Stimulated activated CD4-positive, alpha-beta T cell treated with anti-CD3 and anti-CD28 coated beads, Interleukin-2, amount 100 ng/mL, for 4 hours (primary cell): Measurements from ENCODE around the gene CD99.
A peak's percentile ranks its signal among the peaks of the same experiment; 100 is the strongest.
"Not testable (repeated sequence)": the region's sequence is repeated elsewhere in the genome, so short reads cannot be mapped to it uniquely, and the experiment has no call there.

Experiments used
- DNase-seq: peaks from one replicate; pipeline ENCODE4 v3.0.0-alpha.2; 2020; ENCODE audit warnings: low read depth

Gene CD99

DNA sequence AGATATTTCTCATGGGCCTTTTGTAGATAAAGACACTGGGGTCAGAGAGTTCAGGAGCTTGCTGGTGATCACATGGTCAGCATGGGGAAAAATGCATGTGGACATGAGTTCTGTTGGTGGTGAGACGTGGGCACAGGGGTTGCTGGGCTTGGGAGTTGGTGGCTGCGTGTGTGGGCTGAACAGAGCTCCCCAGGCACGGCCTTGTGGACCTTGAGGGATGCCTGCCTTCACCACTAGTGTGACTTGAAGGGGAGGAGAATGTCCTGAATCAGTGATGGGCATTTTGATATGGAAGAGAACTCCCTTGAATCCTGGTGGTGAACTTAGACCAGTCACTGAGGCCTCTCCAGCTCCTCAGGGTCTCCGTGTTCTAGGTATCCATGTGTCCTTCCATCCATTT, 8.9 kb downstream of the CD99 start:
- no peak for DNase-seq

DNA sequence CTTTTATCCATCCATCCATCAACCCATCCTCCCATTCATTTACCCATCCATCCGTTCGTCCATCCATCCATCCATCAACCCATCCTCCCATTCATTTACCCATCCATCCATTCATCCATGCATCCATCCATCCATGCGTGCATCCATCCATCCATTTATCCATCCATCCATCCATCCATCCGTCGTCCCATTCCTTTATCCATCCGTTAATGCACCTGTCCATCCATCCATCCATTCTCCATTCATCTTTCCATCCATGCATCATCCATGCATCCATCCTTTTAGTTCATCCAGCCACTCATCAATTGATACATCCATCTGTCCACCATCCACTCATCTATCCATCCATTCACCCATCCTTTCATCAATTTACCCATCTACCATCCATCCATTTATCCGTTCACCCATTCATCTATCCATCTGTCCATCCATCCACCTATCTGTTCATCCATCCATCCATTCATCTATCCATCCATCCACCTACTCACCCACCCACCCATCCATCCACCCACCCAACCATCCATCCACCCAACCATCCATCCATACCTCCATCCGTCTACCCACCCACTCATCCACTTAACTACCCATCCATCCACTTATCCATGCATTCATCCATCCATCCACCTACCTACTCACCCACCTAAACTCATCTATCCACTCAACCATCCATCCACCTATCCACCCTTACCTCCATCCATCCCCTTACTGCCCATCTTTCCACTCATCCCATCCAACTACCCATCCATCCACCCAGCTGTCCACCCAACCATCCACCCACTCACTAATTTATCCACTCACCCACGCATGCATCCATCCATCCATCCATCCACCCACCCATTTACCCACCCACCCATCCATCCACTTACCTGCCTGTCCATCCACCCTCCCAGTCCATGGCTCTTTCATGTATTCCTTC, 9.6 kb downstream of the CD99 start:
- no peak for DNase-seq

DNA sequence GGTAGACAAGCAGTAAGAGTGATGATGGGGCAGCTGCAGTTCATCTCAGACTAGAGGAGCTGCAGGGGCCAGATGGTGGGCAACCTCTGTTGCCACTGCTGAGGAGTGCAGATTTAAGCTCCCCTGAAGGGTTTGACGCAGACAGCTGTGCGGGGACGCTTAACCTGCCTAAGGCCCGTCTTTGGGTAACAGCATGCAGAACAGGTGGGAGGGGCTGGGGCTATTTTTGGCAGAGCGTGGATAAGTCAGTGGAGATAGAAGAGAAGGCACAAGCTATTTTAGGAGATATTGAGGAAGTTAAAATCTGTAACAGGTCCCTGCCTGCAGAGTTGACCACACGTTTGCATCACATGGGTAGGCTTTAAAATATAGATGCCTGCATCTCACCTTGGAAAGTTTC, 10.5 kb downstream of the CD99 start:
- DNase-seq, result no peak

DNA sequence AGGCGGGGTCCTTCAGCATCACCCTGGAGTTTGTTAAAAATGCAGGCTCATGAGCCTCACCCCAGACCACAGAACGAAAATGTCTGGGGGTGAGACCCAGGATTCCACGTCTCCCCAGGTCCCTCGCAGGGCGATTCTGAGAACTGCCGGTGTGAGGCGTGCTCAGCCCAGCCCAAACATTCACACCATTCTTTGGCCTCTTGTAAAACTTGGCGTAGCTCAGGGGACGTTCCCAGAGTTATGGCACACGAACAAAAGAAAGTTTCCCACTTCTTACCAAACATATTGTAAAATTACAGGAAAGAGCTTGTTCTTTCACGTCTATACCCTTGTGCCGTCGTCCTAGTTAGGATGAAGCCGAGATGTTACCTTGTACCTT, 12.9 kb downstream of the CD99 start:
- no peak for DNase-seq

DNA sequence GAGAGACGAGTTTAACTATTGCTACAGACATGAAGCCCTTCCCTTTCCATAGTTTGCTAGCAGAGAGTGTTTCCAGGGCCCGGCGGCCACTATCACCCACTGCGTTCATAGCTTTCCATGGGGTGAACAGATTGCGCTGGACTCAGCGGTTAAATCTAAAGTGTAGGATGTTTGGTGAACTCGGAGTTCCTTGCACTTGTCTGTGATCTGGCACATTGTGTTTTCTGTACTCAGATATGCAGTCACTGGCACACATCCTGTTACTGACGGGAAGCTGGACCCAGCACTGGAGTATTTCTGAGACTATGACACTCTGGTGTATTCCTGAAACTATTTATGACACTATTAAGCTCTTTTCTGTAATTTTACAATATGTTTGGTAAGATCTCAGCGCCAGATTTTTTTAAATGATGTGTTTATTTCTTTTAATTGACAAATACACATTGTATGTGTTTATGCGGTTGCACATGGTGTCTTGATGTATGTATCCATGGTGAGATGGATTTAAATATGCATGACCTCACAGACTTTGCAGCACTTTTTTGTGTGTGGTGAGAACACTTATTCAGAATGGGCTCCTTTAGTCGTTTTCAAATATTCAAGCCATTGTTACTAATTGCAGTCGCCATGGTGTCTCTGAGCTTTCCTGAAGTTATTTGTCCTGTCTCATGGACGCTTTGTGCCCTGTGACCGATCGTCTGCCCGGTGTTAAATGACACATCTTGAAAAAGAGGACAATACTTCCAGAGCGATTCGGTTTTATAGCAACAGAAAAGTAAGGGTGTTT, 14.1 kb downstream of the CD99 start:
- no peak for DNase-seq

DNA sequence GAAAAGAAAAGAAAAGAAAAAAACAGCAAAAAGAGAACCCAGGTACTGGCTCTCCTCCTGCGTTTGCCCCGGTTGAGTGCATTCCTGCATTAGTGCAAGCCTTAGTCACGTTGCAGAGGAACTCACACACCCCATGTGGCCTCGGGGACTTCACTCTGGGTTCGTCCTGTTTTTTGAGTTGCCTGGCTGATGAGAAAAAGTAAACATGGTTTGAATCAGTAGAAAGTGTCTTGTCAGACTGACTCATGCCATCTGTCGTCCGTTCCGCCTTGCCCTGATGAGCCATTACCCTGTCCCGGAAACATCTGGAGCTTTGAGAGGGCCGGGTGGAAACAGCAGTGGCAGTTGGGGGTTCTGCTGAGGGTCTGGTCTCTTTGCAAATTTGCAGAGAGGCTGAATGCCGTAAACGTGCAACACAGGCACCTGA, 16.3 kb downstream of the CD99 start:
- no peak for DNase-seq

DNA sequence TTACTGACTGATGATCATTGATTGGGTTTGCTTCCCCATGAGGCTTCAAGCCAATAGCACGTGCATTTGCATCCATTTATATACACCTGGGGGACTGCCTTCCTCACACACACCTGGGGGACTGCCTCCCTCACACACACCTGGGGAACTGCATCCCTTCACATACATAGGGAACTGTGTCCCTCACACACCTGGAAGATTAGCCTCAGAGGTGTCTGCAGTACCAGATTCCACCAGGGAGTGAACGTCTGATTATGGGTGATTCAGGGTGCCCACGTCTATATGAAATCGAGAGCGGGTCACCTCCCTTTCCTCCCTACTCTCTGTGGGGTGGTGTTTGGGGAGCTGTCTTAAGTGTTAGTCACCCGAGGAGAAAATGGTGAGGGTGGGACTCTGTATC, 16.9 kb downstream of the CD99 start:
- no peak for DNase-seq

DNA sequence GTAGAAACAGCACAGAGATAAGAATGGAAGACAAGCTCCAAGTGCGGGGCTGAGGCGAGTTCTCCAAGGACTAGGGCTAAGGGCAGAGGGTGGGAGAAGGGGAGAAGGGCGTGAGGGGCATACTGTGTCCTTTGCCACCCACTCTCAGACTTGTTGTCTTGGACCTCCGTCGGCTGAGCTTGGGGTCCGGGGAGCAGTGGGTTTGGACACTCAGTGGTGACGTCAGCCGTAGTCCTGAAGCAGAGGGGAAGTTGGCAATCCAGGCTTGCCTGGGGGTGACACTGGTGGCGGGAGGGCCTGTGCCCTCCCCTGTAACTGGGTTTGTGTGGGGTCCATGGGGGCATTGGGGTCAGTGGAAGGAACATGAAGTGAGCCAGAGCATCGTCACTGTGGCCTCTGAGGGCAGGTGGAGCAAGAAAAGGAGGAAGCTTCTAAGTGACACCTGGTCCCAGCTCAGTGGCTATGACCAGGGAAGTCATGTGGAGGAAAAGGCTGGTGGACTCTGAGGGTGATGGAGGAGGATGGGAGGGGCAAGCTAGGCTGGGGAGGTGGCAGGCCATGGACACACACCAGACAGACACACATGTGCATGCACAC, 17.6 kb downstream of the CD99 start:
- no peak for DNase-seq

DNA sequence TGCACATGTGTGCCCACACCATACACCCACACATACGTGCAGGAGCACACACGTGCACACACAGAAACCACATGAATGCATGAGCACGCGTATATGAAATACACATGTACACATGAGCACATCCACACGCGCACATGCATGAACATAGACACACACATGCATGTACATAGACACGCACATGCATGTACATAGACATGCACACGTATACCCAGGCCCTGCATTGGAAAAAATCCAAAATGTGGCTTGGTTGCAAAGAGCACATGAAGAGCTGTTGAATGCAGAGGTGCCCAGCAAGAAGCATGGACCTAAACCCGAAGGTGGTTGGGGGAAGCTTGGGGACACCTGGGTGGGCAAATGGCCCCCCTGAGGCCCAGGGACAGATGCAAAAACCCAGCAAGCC, 18.5 kb downstream of the CD99 start:
- no peak for DNase-seq

DNA sequence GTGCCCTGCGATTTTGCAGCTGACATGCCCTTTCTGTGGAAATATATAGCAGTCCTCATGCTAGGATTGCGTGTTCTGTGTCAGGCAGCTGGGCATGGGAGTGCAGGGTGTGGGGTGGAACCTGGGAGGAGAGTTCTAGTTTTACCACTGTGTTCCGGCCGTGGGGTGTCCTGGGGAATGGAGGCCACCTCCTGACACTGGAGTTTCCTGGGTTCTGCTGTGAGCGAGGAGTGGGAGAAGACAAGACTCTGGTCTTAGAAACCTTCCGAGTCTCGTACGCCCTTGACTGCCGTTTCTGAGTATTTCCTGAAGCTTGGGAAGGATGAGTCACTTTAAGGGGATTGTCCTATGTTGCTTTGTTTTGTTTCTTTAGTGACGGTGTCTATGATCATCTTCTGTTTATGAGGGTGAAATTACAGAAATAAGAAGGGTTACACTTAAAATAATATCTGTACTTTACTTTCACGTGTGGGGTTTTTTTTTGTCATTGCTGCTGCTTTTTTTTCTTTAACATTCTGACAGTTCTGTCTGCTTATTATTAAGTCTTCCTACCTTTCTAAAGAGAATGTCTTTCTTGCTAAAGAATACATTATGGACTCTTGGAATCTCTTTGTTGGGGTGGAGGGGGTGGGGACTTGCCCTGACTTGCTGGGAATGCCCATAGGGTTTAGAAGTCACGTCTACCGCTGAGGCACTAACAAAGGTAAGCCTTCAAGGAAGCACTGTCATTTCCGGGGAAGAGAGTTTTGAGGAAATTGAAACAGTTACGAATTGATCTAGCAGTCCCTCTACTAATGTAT, 19.1 kb downstream of the CD99 start:
- DNase-seq, result peak; percentile 41

DNA sequence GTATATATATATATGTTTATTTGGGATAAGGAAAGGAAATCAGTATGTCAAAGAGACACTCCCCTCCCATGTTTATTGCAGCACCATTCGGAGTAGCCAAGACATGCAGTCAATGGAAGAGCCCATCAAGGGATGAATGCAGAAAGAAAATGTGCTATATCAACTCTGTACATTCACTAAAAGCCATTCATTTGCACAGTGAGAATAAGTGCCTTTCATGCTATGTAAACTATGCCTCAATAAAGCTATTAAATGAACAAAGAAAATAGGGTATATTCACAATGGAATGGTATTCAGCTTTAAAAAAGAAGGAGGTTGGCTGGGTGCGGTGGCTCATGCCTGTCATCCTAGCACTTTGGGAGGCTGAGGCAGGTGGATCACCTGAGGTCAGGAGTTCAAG, 20.3 kb downstream of the CD99 start:
- DNase-seq, result no peak

DNA sequence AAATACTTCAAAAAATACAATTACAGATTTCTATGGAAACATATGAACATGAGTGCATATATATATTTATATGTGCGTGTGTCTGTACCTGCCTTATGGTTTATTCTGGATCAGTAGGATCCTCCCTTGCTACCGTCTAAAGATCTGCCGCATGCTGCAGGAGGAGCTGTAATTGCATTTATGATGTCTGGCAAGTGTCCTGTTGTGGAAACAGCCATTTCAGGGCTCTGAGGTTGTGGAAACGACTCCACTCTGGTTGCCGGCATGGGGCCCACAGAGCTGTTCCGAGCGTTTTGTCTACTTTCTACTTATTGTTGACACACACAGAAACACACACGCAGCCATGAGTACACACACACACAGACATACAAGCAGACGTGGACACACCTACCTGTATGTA, 21.3 kb downstream of the CD99 start:
- DNase-seq, result no peak

DNA sequence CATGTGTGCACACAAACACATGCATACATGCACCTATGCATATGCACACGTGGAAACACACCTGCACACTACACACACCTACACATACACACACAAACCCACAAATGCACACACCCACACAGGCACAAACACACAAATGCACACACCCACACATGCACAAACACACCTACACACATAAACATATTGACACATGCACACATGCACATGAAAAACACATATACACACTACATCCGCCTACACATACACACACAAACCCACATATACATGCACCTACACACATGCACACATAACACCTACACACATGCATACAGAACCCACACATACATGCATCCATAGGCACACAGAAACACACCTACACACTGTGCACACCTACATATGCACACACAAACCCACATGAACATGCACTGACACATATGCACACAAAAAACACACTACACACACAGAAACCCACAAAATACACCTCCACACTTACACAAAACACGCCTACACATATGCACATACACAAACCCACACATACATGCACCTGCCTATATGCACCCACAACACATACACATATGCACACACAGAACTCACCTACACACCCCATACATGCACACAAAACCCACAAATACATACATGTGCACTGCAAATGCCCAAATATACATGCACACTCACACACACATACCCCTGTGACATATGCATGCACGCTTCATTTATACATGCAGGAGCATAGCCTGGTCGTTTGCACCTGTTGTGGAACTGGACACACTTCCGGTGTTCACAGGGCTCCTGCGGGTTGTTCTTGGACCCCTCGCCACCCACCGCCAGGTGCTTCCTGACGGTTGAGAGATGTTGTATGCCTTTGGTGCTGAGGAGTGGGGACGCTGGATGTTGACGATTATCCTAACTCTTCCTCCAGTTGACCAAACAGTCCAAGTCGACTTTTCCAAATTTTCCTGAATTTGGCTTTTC, 22.1 kb downstream of the CD99 start:
- DNase-seq, result no peak

DNA sequence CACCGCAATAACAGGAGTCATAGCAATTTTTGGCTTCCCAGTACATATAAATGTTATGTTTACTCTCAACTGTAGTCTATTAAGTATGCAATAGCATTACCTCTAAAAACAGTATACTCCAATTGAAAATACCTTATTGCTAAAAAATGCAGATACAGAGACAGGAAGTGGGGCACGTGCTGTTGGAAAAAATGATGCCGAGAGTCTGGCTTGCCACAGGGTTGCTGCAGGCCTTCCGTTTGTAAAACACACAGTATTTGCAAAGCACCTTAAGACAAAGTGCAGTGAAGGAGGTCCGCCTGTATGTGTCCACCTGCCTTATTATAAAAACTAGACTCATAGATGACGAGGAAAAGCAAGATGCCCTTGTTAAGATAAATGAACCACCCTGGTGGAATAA, 23.5 kb downstream of the CD99 start:
- no peak for DNase-seq

DNA sequence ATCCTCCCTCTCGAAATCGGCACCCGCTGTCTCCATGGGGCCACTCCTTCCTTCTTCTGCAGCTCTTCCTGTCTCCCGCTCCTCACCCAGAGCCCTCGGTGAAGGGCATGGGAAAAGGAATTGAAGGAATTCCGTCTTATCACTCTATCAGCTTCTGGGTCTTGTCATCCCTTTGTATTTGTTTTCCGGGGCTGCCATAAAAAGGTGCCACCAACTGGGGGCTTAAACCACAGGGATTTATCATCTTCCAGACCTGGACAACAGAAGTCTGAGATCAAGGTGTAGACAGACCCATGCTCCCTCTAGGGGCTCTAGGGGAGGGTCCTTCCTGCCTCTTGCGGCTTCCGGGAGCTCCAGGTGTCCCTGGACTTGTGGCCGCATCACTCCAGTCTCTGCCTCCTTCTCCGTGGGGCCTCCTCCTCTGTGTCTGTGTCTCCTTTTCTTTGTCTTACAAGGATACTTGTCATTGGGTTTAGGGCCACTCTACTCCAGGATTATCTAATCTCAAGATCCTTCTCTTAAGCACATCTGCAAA, 24.0 kb downstream of the CD99 start:
- DNase-seq, result no peak

DNA sequence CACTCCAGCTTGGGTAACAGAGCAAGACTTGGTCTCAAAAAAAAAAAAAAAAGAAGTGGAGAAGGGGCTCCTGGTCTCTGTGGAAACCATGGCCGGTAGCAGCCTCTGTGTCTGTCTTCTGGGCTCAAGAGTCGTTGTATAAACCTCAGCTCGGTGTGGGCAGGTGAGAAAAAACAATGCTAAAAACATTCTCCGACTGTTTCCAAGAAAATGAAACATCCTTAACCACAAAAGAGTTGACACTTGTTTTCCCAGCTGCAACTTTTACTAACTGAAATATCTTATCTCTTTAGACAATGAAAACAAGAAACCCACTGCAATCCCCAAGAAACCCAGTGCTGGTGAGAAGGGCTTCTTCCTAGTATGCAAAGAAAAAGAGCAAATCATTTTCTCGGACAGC, 26.2 kb downstream of the CD99 start:
- no peak for DNase-seq

DNA sequence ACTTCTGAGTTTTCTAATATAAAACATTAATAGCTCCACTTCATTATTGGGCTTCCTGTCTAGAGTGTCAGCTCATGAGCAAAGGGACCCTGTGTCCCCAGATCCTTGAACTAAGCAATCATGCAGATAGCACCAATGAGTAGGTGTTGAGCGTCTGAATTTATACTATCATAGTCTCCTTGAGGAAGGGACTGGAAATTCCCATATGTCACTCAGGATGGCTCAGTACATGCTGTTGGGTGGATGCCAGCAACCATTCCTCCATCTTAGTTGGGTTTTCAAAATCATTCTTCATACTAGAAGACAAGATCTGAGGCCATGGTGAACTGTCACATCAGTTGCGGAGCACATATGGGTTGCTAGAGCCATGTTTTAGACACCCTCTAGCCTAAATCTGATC, 27.7 kb downstream of the CD99 start:
- DNase-seq, result no peak

DNA sequence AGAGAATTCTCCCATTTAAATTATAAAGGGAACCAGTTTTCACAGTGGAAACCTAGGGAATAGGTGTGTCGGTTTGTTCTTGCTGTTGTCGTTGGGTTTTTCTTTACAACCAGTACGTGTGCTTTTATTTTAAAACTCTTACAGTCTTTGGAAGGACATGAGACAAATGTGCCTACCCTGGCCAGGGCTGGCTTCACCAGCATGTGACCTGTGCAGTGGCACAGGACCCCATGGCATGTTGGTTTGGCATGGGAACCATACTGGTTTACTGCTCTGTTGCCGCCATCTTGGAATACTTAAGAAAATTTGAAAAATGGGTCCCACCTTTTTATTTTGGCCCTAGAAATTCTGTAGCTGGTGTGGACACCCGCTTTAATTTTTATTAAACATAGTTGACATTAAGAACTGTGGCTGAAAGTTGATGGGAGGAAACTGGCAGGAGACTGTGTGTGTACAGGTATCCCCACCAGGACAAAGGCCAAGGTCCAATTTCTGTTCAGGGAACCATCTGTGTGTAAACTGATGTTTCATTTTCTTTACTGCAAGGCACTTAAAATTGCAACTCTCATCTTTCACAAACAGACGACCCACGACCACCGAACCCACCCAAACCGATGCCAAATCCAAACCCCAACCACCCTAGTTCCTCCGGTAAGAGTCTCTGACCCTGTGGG, 28.8 kb downstream of the CD99 start:
- DNase-seq, result no peak

DNA sequence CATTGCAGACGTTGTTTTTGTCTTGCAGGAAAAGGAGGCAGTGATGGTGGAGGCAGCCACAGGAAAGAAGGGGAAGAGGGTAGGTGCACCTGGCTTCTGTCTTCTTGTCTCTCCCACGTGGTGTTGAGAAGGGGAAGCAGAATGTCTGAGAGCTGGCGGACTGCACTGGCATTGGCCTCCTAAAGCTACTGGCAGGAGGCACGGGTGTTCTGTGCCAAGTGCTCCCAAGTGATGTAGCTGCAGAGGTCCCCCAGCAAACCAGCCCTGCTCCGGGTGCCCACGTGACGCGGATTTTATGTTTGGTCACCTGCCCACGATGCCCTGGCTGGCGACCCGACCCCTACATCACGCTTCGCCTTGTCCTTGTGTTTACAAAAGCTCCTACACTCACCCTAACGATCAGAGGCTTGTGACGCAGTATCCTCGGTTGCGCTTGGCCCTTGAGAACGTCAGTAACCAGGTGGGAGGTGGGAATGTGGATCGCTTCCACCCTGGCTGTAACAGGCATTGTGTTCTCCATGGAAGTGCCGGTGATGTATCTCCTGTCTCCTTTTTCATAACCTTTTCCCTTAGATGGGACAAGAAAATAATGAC, 32.3 kb downstream of the CD99 start:
- DNase-seq, result no peak

DNA sequence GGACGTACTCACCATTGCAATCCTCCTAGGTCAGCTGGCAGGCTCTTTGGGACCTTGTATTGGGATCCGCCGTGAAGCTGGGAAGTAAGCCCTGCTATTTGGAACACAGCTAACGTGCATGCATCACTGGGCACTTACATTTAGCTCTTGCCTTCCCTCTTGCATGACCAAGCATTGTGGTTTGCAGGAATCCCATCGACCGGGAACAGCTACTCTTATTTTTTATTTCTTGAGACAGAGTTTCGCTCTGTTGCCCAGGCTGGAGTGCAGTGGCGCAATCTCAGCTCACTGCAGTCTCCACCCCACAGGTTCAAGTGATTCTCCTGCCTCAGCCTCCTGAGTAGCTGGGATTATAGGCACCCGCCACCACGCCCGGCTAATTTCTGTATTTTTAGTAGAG, 36.2 kb downstream of the CD99 start:
- not testable (repeated sequence) for DNase-seq
